Endothelial cell of umbilical vein (primary cell): Measurements from ENCODE around the gene CD163L1. TPM values are rescaled to one million over a fixed set of nuclear protein-coding genes. Genes with fewer than 3 reads are reported as not detected.

ENCODE experiments used
- BruUV-seq: library from RNA; stranded (reverse); fragments of 400-500 nt; replicated peaks from 2 replicates; lab custom pipeline; 2021; lab: Mats Ljungman, UMichigan
- CTCF ChIA-PET: fragments of 300-600, 350-600 bp; sonication (Branson Sonifier 250); formaldehyde crosslinking; loops from one replicate; lab custom pipeline; 2021; ENCODE audit warnings: antibody characterized with exemption, inconsistent platforms; lab: Charles Lee
- POLR2A ChIA-PET: fragments of 300-600, 350-600 bp; sonication (Branson Sonifier 250); formaldehyde crosslinking; loops from one replicate; lab custom pipeline; 2021; ENCODE audit warnings: antibody characterized with exemption, inconsistent platforms; lab: Charles Lee
- DNase-seq: peaks from one replicate; pipeline ENCODE4 v3.0.0-alpha.2; 2011; ENCODE audit warnings: low read depth, low spot score
- FAIRE-seq: peaks from 2 replicates; lab custom pipeline; 2011; peaks lifted over from hg19 to GRCh38; lab: Jason Lieb, UNC
- H2AFZ ChIP-seq: 2 replicates; pipeline ENCODE4 v1.6.0; 2012; ENCODE audit warnings: low read depth, low read length, control low read depth, inconsistent platforms
- H3K27ac ChIP-seq: 2 replicates; pipeline ENCODE4 v1.5.1; 2011; ENCODE audit warnings: low read depth, mild to moderate bottlenecking, control low read depth, low read length, moderate library complexity; ENCODE audit not compliant: insufficient read depth
- H3K27me3 ChIP-seq, 2 experiments: 2 replicates each; pipeline versions ENCODE4 v1.6.0 to v1.6.1; 2011; ENCODE audit warnings: low read length in 2 of 2, mixed read lengths in 1 of 2; ENCODE audit not compliant: control insufficient read depth in 2 of 2, insufficient read depth in 2 of 2
- H3K36me3 ChIP-seq, 2 experiments: 2 replicates in 1 of 2; 3 replicates in 1 of 2; pipeline ENCODE4 v1.5.1; 2011; ENCODE audit warnings: low read length in 2 of 2, mild to moderate bottlenecking in 1 of 2, moderate library complexity in 1 of 2; ENCODE audit not compliant: control insufficient read depth in 2 of 2, insufficient read depth in 2 of 2; ENCODE audit errors: extremely low read depth in 1 of 2
- H3K4me1 ChIP-seq: 3 replicates; pipeline ENCODE4 v1.5.1; 2011; ENCODE audit warnings: mild to moderate bottlenecking, low read length; ENCODE audit not compliant: control insufficient read depth, insufficient read depth; ENCODE audit errors: extremely low read depth
- H3K4me2 ChIP-seq: 2 replicates; pipeline ENCODE4 v1.6.1; 2011; ENCODE audit warnings: low read length, control low read depth, mixed read lengths; ENCODE audit not compliant: insufficient read depth
- H3K4me3 ChIP-seq, 3 experiments: fragments of 200-600 bp in 1 of 3; sonication (generic), shearing (Covaris generic) in 1 of 3; replicated peaks in 1 of 3; 2 replicates each; pipeline ENCODE4 v1.5.1; 2011 to 2016; ENCODE audit warnings: control low read depth in 3 of 3, low read length in 3 of 3, mild to moderate bottlenecking in 2 of 3, inconsistent platforms in 1 of 3, low read depth in 1 of 3, moderate library complexity in 1 of 3; ENCODE audit not compliant: insufficient read depth in 1 of 3
- H3K79me2 ChIP-seq: 2 replicates; pipeline ENCODE4 v1.6.0; 2012; ENCODE audit warnings: low read length, inconsistent platforms; ENCODE audit not compliant: control insufficient read depth, insufficient read depth
- H3K9ac ChIP-seq: replicated peaks from 2 replicates; pipeline ENCODE3; 2011; ENCODE audit warnings: low read length, control low read depth; ENCODE audit not compliant: insufficient read depth; ENCODE audit errors: extremely low read depth
- H3K9me1 ChIP-seq: replicated peaks from 3 replicates; pipeline ENCODE4 v1.6.0; 2011; ENCODE audit warnings: mild to moderate bottlenecking, low read length; ENCODE audit not compliant: control insufficient read depth, insufficient read depth; ENCODE audit errors: extremely low read depth
- H3K9me3 ChIP-seq: replicated peaks from 2 replicates; pipeline ENCODE4 v1.5.1; 2012; ENCODE audit warnings: low read length, inconsistent platforms; ENCODE audit not compliant: control insufficient read depth, insufficient read depth
- H4K20me1 ChIP-seq: replicated peaks from 2 replicates; pipeline ENCODE3; 2011; ENCODE audit warnings: mild to moderate bottlenecking, low read length; ENCODE audit not compliant: control insufficient read depth, insufficient read depth; ENCODE audit errors: extremely low read depth
- EZH2 ChIP-seq: IDR thresholded peaks from 2 replicates; pipeline ENCODE4 v1.6.1; 2012; ENCODE audit warnings: borderline replicate concordance, low read depth, mild to moderate bottlenecking, moderate library complexity, low read length, inconsistent platforms; ENCODE audit not compliant: severe bottlenecking
- FOS ChIP-seq: IDR thresholded peaks from 2 replicates; pipeline ENCODE4 v1.6.1; 2011; ENCODE audit warnings: mild to moderate bottlenecking, low read length, moderate library complexity, borderline replicate concordance; ENCODE audit not compliant: insufficient read depth
- JUN ChIP-seq: IDR thresholded peaks from 2 replicates; pipeline ENCODE4 v1.6.1; 2011; ENCODE audit warnings: borderline replicate concordance, low read depth; ENCODE audit not compliant: insufficient read length, insufficient read depth
- MYC ChIP-seq: IDR thresholded peaks from one replicate; pipeline ENCODE4 v1.6.1; 2011; ENCODE audit warnings: mild to moderate bottlenecking, low read depth, low read length
- POLR2A ChIP-seq: IDR thresholded peaks from 2 replicates; pipeline ENCODE4 v1.6.1; 2012; ENCODE audit warnings: low read depth, mild to moderate bottlenecking, control low read depth, low read length
- dilution Hi-C: fragments of 300-500 bp; cut with MboI; formaldehyde crosslinking; loops from one replicate; pipeline ENCODE4 v1.15.0; 2019; ENCODE audit warnings: low sequenced_read_pairs; ENCODE audit not compliant: extremely low pct_ligation_motif_present
- intact Hi-C: fragments of 100-400 bp; cut with micrococcal nuclease; formaldehyde crosslinking; loops from one replicate; pipeline ENCODE4 v1.10.0; 2022
- polyA plus RNA-seq, 4 experiments: library from polyadenylated mRNA; depleted of rRNA in 3 of 4; stranded (reverse) in 3 of 4; unstranded in 1 of 4; fragments of >200 nt; gene quantifications; 2 replicates each; pipeline versions ENCODE4 v1.2.1 to v1.2.3, GENCODE V29; 2011 to 2012; ENCODE audit warnings: missing spikeins in 1 of 4
- total RNA-seq: library from RNA; stranded (reverse); gene quantifications from 2 replicates; pipeline ENCODE4 v1.2.3, GENCODE V29; 2021
- TF ChIP-seq, protein P1 (sequence below): IDR thresholded peaks from 2 replicates; pipeline ENCODE4 v1.6.1; 2011; ENCODE audit not compliant: insufficient read depth, insufficient read length
- TF ChIP-seq, protein P2 (sequence below), 2 donors: IDR thresholded peaks; 1 replicate in 1 of 2; 2 replicates in 1 of 2; pipeline ENCODE4 v1.5.1; 2011; ENCODE audit warnings: low read length in 2 of 2, mild to moderate bottlenecking in 2 of 2, moderate library complexity in 2 of 2, control low read depth in 1 of 2, inconsistent platforms in 1 of 2, low read depth in 1 of 2; ENCODE audit not compliant: insufficient read depth in 1 of 2; ENCODE audit errors: extremely low read depth in 1 of 2

Gene CD163L1
- total and polyA plus RNA-seq, 2 donors (not counting 3 experiments of a cell fraction or from before 2014, with no cell fraction given), result 2.8 to 7.5 TPM

DNA sequence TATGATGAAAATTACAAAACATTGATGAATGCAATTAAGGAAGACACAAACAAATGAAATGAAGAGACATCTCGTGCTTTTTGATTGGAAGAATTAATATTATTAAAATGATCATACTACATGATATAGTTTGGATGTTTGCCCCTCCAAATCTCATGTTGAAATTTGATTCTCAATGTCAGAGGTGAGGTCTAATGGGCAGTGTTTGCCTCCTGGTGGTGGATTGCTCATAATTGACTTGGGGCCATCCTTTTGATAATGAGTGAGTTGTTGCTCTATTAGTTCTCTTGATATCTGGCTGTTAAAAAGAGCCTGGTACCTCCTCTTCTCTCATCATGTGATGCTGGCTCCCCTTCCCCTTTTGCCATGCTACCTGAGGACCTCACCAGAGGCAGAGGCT lies 56.7 kb downstream of the CD163L1 start:
- H4K20me1 ChIP-seq, result no peaks in the 10 kb centered on the region
- no peak for DNase-seq
- H3K36me3 ChIP-seq, result no peaks in the 10 kb centered on the region
- no peaks in the 10 kb centered on the region for H3K4me1 ChIP-seq
- intact Hi-C loops, result no loop called here
- no peak overlapping the region for H3K9ac ChIP-seq
- dilution Hi-C loops, result no loop called here
- H3K9me3 ChIP-seq, result no peaks in the 10 kb centered on the region
- ChIA-PET CTCF (no interaction called here), POLR2A (no interaction called here)
- no peak for TF ChIP-seq EZH2
- TF ChIP-seq JUN, result no peak
- TF ChIP-seq FOS, result no peak
- TF ChIP-seq POLR2A, result no peak
- TF ChIP-seq, protein P1, sequence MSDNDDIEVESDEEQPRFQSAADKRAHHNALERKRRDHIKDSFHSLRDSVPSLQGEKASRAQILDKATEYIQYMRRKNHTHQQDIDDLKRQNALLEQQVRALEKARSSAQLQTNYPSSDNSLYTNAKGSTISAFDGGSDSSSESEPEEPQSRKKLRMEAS, result no peak
- TF ChIP-seq, protein P2, sequence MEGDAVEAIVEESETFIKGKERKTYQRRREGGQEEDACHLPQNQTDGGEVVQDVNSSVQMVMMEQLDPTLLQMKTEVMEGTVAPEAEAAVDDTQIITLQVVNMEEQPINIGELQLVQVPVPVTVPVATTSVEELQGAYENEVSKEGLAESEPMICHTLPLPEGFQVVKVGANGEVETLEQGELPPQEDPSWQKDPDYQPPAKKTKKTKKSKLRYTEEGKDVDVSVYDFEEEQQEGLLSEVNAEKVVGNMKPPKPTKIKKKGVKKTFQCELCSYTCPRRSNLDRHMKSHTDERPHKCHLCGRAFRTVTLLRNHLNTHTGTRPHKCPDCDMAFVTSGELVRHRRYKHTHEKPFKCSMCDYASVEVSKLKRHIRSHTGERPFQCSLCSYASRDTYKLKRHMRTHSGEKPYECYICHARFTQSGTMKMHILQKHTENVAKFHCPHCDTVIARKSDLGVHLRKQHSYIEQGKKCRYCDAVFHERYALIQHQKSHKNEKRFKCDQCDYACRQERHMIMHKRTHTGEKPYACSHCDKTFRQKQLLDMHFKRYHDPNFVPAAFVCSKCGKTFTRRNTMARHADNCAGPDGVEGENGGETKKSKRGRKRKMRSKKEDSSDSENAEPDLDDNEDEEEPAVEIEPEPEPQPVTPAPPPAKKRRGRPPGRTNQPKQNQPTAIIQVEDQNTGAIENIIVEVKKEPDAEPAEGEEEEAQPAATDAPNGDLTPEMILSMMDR (IDR thresholded peaks at IDR 0.05; ENCODE audit: extremely low read depth in 1 of 2, insufficient read depth in 1 of 2, low read depth in 1 of 2, low read length in 2 of 2), result no peak
- no peaks in the 10 kb centered on the region for H3K9me1 ChIP-seq
- H3K4me3 ChIP-seq, result no peak overlapping the region
- FAIRE-seq, result no peak
- H3K79me2 ChIP-seq, result no peaks in the 10 kb centered on the region
- H2AFZ ChIP-seq, result no peak overlapping the region
- no peaks in the 10 kb centered on the region for H3K27me3 ChIP-seq
- BruUV-seq, result no TSS peak
- no peak overlapping the region for H3K27ac ChIP-seq
- H3K4me2 ChIP-seq, result no peak overlapping the region

DNA sequence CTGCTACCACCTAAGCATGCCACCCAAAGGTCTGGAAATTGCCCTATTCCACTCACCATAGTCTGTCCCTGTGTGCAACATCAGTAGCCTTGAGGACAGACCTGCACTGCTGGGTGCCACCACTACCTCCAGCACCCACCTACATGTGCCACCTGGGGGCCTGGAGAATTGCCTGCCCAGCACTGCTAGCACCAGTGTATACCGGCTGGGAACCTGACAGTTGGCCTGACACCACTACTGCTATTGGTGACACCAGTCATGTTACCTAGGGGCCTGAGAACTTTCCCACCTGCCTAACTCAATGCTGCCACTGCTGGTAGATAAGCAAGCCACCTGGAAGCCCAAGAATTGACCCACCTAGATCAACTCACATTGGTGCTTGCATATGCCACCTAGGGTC lies 60.8 kb downstream of the CD163L1 start:
- no peaks in the 10 kb centered on the region for H3K4me1 ChIP-seq
- DNase-seq (no peak), FAIRE-seq (no peak)
- ChIA-PET CTCF (no interaction called here), POLR2A (no interaction called here)
- no peaks in the 10 kb centered on the region for H3K36me3 ChIP-seq
- no peak overlapping the region for H3K4me2 ChIP-seq
- no peak overlapping the region for H3K9ac ChIP-seq
- H3K79me2 ChIP-seq, result no peaks in the 10 kb centered on the region
- H3K9me1 ChIP-seq, result no peaks in the 10 kb centered on the region
- H2AFZ ChIP-seq, result no peak overlapping the region
- no peak overlapping the region for H3K27ac ChIP-seq
- intact Hi-C loops, result no loop called here
- no TSS peak for BruUV-seq
- dilution Hi-C loops, result no loop called here
- no peak for TF ChIP-seq MYC
- TF ChIP-seq POLR2A, result no peak
- no peak for TF ChIP-seq FOS
- no peak for TF ChIP-seq JUN
- H3K27me3 ChIP-seq, result no peaks in the 10 kb centered on the region
- no peaks in the 10 kb centered on the region for H3K9me3 ChIP-seq
- no peak overlapping the region for H3K4me3 ChIP-seq
- no peaks in the 10 kb centered on the region for H4K20me1 ChIP-seq
